Skeletal muscle tissue (tissue), 4 donors: ENCODE measurements around the gene CSRNP3. TPM values are rescaled to one million over a fixed set of nuclear protein-coding genes. Genes with fewer than 3 reads are reported as not detected.

Experiments
- H3K27ac ChIP-seq: one replicate; pipeline ENCODE4 v1.7.0; 2013; ENCODE audit warnings: mild to moderate bottlenecking, low read depth, low read length, inconsistent platforms
- H3K27me3 ChIP-seq, 3 donors: one replicate each; pipeline ENCODE4 v1.7.0; 2013; ENCODE audit warnings: low read length in 3 of 3; ENCODE audit not compliant: control insufficient read depth in 3 of 3, insufficient read depth in 3 of 3
- H3K36me3 ChIP-seq, 3 donors: one replicate each; pipeline ENCODE4 v1.7.0; 2013; ENCODE audit warnings: low read length in 3 of 3; ENCODE audit not compliant: control insufficient read depth in 3 of 3, insufficient read depth in 3 of 3
- H3K4me1 ChIP-seq, 3 donors: one replicate each; pipeline ENCODE4 v1.7.0; 2013; ENCODE audit warnings: low read length in 3 of 3, mild to moderate bottlenecking in 3 of 3; ENCODE audit not compliant: control insufficient read depth in 3 of 3, insufficient read depth in 3 of 3
- H3K4me3 ChIP-seq, 3 donors: one replicate each; pipeline ENCODE4 v1.7.0; 2013; ENCODE audit warnings: low read length in 3 of 3
- H3K9ac ChIP-seq, 3 donors: one replicate each; pipeline ENCODE4 v1.7.0; 2013; ENCODE audit warnings: low read length in 3 of 3, mild to moderate bottlenecking in 3 of 3, moderate library complexity in 2 of 3, low read depth in 1 of 3
- H3K9me3 ChIP-seq, 3 donors: one replicate each; pipeline ENCODE4 v1.7.0; 2013; ENCODE audit warnings: low read length in 3 of 3; ENCODE audit not compliant: control insufficient read depth in 3 of 3
- total RNA-seq: library from RNA; depleted of rRNA; stranded (reverse); fragments of >200 nt; gene quantifications from one replicate; pipeline ENCODE4 v1.2.3, GENCODE V29; 2014
- donor health status: Osteomylitis.

The CSRNP3 gene
- total RNA-seq, 1 donor from 2014 or later, result 18.8 TPM

DNA sequence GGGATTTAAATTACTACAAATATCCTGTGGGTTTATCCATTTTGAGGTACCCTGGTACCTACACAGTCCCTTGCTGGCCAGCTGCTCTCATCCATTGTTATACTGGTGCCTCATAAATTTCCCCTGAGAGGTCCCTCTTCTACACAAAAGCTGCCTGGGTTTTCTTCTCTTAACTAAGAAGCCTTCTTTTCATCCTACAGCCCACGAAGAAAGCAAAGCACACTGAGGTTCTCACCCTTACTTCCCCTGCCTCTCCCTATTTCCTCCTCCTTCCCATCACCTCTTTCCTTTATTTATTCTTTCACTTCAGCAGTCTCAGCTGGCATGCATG, 154.9 kb downstream of the CSRNP3 start:
- Histone ChIP-seq H3K9ac (no peak overlapping the region), H3K27me3 (no peaks in the 10 kb centered on the region), H3K9me3 (no peaks in the 10 kb centered on the region), H3K27ac (no peak overlapping the region), H3K4me1 (no peaks in the 10 kb centered on the region), H3K4me3 (no peak overlapping the region), H3K36me3 (no peaks in the 10 kb centered on the region)

DNA sequence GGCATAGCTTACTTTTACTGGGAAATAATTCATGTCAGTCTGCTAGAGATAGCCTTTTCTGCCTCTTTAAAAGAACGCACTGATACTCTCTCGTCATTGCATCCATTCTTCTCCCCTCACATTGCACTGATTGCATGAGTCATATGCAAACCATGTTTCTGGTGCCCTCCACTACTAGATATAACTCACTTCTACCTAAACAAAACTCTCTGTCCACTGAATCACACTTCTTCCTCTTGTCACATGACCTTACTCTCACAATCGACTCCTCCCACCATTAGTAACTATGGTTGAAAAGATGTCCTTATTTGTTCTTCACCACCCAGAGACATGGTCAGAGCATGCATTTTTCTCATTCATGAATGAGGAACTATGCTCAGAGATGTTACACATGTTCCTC, 158.0 kb downstream of the CSRNP3 start:
- H3K9ac ChIP-seq, result no peak overlapping the region
- H3K27ac ChIP-seq, result no peak overlapping the region
- H3K9me3 ChIP-seq, result no peaks in the 10 kb centered on the region
- no peaks in the 10 kb centered on the region for H3K27me3 ChIP-seq
- H3K4me1 ChIP-seq, result no peaks in the 10 kb centered on the region
- H3K36me3 ChIP-seq, result no peaks in the 10 kb centered on the region
- H3K4me3 ChIP-seq, result no peak overlapping the region

DNA sequence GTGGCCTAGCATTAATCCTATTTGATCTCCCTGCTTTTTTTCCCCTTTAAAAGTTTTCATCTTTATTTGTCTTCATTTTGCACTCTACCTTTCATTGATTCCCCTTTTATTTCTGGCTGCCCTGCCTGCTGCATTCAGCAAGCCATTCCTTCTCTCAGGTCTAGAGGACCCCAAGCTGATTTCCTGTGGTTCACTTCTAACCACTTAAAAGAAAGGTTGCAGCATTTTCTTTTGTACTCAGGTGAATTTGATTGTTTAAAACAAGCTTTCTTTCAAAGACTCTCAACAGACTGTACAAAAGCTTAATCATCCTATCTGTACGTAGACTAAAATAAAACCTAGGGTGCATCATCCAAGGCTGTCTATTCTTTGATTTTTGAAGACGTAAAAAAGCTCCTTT, 160.3 kb downstream of the CSRNP3 start:
- no peak overlapping the region for H3K4me3 ChIP-seq
- H3K4me1 ChIP-seq, result no peaks in the 10 kb centered on the region
- H3K9ac ChIP-seq, result no peak overlapping the region
- H3K9me3 ChIP-seq, result no peaks in the 10 kb centered on the region
- no peak overlapping the region for H3K27ac ChIP-seq
- H3K36me3 ChIP-seq, result no peaks in the 10 kb centered on the region
- H3K27me3 ChIP-seq, result no peaks in the 10 kb centered on the region

DNA sequence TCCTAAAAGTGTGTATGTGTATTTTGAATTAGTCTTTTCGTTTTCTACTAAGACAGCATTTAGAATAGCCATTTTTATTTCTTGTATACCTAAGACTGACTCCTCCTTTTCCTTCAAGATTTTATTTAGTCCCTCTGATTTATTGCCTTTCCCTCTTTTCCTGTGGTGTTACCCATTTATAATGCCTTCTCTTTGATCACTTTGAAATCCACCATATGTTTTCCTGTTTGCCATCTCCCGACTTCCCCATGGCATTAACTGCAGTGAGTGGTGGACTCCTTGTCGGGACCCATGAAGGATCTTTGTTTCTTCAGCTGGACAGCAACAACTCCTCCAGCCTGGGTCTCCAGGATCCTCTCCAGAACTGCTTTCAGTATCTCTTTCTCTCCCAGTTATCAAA, 160.7 kb downstream of the CSRNP3 start:
- no peak overlapping the region for H3K9ac ChIP-seq
- H3K4me1 ChIP-seq, result no peaks in the 10 kb centered on the region
- no peak overlapping the region for H3K27ac ChIP-seq
- no peaks in the 10 kb centered on the region for H3K9me3 ChIP-seq
- H3K27me3 ChIP-seq, result no peaks in the 10 kb centered on the region
- no peak overlapping the region for H3K4me3 ChIP-seq
- H3K36me3 ChIP-seq, result no peaks in the 10 kb centered on the region

DNA sequence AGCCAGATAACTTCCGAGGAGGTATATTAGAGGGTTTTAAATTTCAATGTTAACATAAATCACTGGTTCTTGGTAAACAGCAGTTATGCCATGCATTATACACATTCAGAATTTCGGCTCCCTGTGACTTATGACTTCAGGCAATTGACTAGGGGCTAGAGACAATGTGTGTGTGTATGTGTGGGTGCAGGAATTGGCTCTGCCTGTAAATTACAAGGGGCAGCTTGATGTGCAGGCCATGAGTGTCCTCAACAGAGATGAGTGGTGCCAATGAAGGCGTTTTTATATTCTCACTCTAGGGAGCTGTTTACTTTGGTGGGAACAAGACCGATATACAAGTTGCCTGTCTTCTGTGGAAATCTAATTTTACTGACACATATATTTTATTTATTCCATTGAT, 161.6 kb downstream of the CSRNP3 start:
- Histone ChIP-seq H3K9ac (no peak overlapping the region), H3K36me3 (no peaks in the 10 kb centered on the region), H3K4me1 (no peaks in the 10 kb centered on the region), H3K4me3 (no peak overlapping the region), H3K9me3 (no peaks in the 10 kb centered on the region), H3K27ac (no peak overlapping the region), H3K27me3 (no peaks in the 10 kb centered on the region)

DNA sequence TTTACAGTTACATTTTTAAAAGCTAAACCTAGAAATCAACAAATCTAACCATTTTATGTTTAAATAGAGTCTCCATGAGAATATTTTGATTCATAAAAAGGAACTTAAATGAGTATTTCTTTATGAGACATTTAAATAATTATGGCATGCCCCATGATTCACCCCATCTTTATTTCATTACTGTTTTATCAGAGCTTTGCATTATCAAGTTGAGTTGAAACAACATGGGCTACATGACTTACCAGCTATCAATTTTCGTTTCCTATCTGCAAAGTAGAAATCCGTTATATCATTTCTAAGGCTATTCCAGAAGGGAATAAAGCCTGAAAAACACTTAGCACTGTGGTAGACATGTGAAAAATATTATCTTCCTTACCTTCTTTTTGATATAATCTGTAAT, 163.1 kb downstream of the CSRNP3 start:
- H3K4me3 ChIP-seq, result no peak overlapping the region
- H3K4me1 ChIP-seq, result no peaks in the 10 kb centered on the region
- H3K36me3 ChIP-seq, result no peaks in the 10 kb centered on the region
- H3K9me3 ChIP-seq, result no peaks in the 10 kb centered on the region
- H3K9ac ChIP-seq, result no peak overlapping the region
- no peak overlapping the region for H3K27ac ChIP-seq
- no peaks in the 10 kb centered on the region for H3K27me3 ChIP-seq

- no peak overlapping the region for H3K4me3 ChIP-seq
- H3K4me1 ChIP-seq, result no peaks in the 10 kb centered on the region
- no peaks in the 10 kb centered on the region for H3K27me3 ChIP-seq
- no peaks in the 10 kb centered on the region for H3K36me3 ChIP-seq
- no peak overlapping the region for H3K27ac ChIP-seq
- no peak overlapping the region for H3K9ac ChIP-seq
- H3K9me3 ChIP-seq, result no peaks in the 10 kb centered on the region
Observed at GRCh38 chr2:165633431-165633830, 163.9 kb downstream of the CSRNP3 start.

DNA sequence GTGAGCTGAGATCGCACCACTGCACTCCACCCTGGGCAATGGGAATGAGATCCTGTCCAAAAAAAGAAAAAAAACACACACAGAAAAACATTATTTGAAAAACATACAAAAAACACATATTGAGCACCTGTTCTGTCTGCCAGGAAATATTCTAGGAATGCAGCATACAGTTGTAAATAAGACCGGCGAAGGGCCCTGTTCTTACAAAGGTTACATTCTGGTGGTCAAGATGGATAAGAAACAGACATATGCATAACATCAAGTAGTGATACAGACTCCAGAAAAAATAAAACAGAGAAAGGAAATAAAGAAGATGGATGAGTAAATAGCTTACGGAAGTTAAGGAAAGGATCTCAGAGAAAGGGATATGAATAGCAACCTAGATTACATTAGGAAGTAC, 164.8 kb downstream of the CSRNP3 start:
- Histone ChIP-seq H3K36me3 (no peaks in the 10 kb centered on the region), H3K4me3 (no peak overlapping the region), H3K27ac (no peak overlapping the region), H3K9me3 (no peaks in the 10 kb centered on the region), H3K9ac (no peak overlapping the region), H3K27me3 (no peaks in the 10 kb centered on the region), H3K4me1 (no peaks in the 10 kb centered on the region)

DNA sequence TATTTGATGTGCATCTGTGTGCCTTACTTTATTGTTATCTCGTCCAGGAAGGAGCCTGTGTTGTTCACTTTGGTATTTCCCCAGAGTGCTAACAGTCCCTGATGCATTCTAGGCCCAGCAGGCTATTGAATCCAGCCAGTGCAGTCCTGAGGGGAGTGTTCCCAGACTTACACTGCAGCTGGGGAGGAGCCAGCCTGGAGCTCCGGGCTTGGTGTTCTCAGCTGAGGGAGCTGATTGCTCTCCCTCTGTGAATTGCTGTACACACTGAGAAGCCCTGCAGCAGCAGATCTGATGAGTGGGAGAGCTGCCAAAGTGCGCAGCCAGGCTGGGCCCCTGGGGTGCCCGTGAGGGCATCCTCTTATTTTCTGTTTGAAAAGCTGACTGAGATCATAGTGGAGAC, 165.4 kb downstream of the CSRNP3 start:
- Histone ChIP-seq H3K9ac (no peak overlapping the region), H3K4me3 (no peak overlapping the region), H3K9me3 (no peaks in the 10 kb centered on the region), H3K36me3 (no peaks in the 10 kb centered on the region), H3K27ac (no peak overlapping the region), H3K4me1 (no peaks in the 10 kb centered on the region), H3K27me3 (no peaks in the 10 kb centered on the region)

DNA sequence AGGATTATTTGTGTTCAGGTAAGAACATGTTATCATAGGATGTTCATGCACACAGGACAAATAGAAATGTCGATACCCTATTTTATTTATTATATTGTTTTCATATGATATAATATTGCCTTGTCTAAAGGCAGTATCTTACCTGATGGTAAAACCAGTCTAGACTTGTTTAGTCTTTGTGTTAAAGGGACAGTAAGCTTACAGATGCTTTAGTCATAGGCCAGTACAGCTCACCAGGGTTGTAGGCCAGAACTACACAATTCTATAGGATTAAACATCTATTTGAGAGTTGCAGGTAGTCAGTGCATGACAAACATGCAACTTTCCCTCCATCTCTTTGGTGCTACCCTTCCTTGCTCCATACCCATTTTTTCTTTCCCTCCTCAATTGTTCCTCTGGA, 166.0 kb downstream of the CSRNP3 start:
- H3K27ac ChIP-seq, result no peak overlapping the region
- H3K9ac ChIP-seq, result no peak overlapping the region
- H3K9me3 ChIP-seq, result no peaks in the 10 kb centered on the region
- no peaks in the 10 kb centered on the region for H3K4me1 ChIP-seq
- no peaks in the 10 kb centered on the region for H3K27me3 ChIP-seq
- no peak overlapping the region for H3K4me3 ChIP-seq
- no peaks in the 10 kb centered on the region for H3K36me3 ChIP-seq

DNA sequence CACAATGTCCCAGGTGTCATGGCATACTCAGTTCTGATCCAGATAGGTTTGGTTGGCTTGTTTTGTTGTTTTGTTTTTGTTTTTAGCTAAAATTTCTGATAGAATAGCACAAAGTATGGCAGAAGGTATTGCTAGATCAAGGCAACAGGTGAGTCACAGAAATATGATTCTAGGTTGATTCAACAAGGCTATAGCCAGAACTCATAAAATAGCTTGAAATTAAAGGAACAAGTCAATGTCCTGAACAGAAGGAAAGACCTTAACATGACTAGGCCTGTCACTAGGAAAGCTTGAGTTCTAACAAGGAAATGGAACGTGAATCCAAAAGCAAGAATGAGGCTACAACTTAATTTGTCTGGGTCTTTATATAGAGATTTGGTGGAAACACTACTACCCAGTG, 167.5 kb downstream of the CSRNP3 start:
- no peaks in the 10 kb centered on the region for H3K4me1 ChIP-seq
- H3K36me3 ChIP-seq, result no peaks in the 10 kb centered on the region
- H3K27me3 ChIP-seq, result no peaks in the 10 kb centered on the region

More for the DNA sequence above, 167.5 kb downstream of the CSRNP3 start:
- no peak overlapping the region for H3K27ac ChIP-seq
- H3K4me3 ChIP-seq, result no peak overlapping the region
- no peak overlapping the region for H3K9ac ChIP-seq
- no peaks in the 10 kb centered on the region for H3K9me3 ChIP-seq
